ENCODE data around the gene C14orf119.

The C14orf119 gene

DNA sequence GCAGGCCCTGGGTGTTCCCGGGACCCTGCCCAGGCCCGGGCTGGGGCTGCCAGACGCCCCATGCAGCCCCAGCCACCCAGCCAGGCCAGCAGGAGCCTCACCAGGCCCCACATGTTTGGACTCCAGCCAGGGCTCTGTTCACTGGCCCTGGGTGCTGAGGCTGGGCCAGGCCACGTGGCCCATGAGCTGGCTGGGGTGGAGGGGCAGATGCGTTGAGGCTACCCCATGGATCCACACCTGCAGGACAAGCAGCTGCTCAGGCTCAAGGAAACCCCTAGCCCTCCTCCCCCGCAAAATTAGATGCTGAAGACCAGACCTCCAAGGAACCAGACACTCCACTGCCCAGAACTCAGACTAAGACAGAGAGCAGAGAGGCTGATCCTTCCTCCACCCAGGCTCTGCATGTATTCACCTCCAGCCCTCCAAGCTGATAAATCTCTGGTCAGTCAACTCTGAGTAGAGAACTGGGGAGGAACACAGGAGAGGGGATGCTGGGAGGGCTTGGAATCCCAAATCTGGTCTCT is 39.6 kb upstream of the C14orf119 start:
- Histone ChIP-seq H3K27me3 (ENCODE audit: insufficient read depth, low read length) (peaks cover 6% of the 10 kb centered on the region; the same call in 1 of the 2 replicates), H3K9me3 (ENCODE audit: insufficient read depth, low read depth, low read length) (no peaks in the 10 kb centered on the region), H3K9ac (ENCODE audit: low read depth, low read length) (no peak overlapping the region), H3K36me3 (ENCODE audit: insufficient read depth, low read depth, low read length) (peaks cover 38% of the 10 kb centered on the region), H3K4me3 (ENCODE audit: low read length) (no peak overlapping the region), H3K27ac (ENCODE audit: low read length) (no peak overlapping the region), H3K4me1 (ENCODE audit: insufficient read depth, low read length) (0 out of 2 replicates have a peak, but pooled peaks cover 3% of the 10 kb centered on the region)

DNA sequence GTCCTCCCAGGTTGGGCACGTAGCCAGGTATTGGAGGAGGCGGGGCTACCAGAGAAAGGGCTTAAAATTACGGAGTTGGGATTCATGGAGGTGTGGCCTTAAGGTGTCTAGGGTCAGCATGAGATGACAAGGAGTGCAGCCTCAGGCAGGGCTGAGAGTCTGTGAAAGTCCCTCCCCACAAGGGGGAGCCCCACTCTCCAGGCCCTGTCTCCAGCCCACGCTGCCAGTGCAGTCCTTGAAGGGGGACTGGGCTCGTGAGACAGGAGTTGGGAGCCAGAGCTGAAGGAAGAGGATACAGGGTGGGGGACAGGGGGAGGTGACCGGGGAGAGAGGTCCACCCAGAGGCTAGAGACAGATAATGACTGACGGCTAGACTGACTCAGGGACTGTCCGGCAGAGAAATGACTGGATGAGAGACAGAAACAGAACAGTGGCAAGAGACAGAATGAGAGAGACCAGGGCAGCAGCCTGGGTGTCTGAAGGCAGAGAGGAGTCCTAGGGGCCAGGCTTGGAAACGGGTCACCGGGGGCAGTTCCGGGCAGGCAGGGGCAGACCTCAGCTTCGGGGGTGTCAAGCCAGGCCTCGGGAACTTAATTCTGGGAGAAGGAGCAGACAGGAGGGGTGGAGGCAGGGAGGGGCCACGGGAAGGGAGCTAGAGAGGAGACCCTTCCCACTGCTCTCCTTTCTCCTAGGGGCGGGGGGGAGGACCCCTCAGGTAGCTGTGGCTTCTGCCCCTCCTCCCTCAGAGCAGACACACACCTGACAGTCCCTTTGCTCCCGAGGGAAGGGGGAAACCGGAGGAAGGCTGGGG is 39.0 kb upstream of the C14orf119 start:
- H3K9ac ChIP-seq (ENCODE audit: low read depth, low read length): peak overlapping the region; percentile 68
- H3K4me1 ChIP-seq (ENCODE audit: insufficient read depth, low read length): 0 out of 2 replicates have a peak, but pooled peaks cover 3% of the 10 kb centered on the region
- H3K4me3 ChIP-seq (ENCODE audit: low read length): peak overlapping the region; percentile 85
- H3K27ac ChIP-seq (ENCODE audit: low read length): no peak overlapping the region
- peaks cover 44% of the 10 kb centered on the region for H3K36me3 ChIP-seq (ENCODE audit: insufficient read depth, low read depth, low read length)
- H3K27me3 ChIP-seq (ENCODE audit: insufficient read depth, low read length): peaks cover 6% of the 10 kb centered on the region; the same call in 1 of the 2 replicates
- H3K9me3 ChIP-seq (ENCODE audit: insufficient read depth, low read depth, low read length): no peaks in the 10 kb centered on the region

DNA sequence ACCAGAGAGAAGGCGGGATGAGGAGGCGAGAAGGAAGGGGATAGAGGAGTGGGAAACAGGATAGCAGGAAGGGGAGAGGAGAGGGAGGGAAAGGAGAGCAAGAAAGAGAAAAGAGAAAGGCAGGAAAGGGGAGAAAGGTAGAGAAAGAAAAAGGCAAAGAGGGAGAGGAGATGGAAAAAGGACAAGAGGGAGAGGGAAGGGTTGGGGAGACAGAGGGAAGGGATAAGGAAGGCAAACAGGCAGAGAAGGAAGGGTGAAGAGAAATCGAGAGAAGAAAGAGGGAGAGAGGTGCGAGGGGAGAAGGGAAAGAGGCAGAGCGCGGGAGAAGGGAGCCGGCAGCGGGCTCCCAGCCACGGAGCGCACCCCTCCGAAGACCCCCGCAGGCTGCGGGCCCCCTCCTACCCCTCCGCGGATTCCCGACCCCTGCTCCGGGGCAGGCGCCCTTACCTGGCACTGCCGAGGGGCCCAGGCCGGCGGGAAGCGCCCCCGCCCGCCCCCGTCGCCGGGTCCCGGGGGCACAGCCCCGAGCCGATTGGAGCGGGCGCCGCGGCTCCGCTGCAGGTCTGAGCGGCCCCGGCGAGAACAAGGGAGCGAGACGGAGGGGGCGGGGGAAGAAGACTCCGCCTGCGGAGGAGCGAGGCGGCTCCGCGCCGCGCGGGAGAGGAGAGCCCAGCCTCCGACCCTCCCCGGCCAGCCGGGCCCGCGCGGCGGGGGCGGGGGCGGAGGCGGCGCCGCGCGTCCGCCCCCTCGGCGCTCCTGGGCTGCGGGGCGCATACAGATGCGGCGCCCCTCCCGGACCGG is 38.1 kb upstream of the C14orf119 start, which contains the start of gene CDH24:
Gene CDH24 (minus strand): TSS at position 565 of the 801 bp plus-strand sequence. CDS start 1,787 bp downstream, outside the sequence.
- Histone ChIP-seq H3K4me1 (ENCODE audit: insufficient read depth, low read length) (0 out of 2 replicates have a peak, but pooled peaks cover 3% of the 10 kb centered on the region), H3K4me3 (ENCODE audit: low read length) (peak within 1 kb of the TSS; percentile 85), H3K27me3 (ENCODE audit: insufficient read depth, low read length) (peaks cover 6% of the 10 kb centered on the region; the same call in 1 of the 2 replicates), H3K9ac (ENCODE audit: low read depth, low read length) (peak within 1 kb of the TSS; percentile 82), H3K9me3 (ENCODE audit: insufficient read depth, low read depth, low read length) (no peaks in the 10 kb centered on the region), H3K27ac (ENCODE audit: low read length) (peak within 1 kb of the TSS; percentile 63), H3K36me3 (ENCODE audit: insufficient read depth, low read depth, low read length) (peaks cover 48% of the 10 kb centered on the region)

DNA sequence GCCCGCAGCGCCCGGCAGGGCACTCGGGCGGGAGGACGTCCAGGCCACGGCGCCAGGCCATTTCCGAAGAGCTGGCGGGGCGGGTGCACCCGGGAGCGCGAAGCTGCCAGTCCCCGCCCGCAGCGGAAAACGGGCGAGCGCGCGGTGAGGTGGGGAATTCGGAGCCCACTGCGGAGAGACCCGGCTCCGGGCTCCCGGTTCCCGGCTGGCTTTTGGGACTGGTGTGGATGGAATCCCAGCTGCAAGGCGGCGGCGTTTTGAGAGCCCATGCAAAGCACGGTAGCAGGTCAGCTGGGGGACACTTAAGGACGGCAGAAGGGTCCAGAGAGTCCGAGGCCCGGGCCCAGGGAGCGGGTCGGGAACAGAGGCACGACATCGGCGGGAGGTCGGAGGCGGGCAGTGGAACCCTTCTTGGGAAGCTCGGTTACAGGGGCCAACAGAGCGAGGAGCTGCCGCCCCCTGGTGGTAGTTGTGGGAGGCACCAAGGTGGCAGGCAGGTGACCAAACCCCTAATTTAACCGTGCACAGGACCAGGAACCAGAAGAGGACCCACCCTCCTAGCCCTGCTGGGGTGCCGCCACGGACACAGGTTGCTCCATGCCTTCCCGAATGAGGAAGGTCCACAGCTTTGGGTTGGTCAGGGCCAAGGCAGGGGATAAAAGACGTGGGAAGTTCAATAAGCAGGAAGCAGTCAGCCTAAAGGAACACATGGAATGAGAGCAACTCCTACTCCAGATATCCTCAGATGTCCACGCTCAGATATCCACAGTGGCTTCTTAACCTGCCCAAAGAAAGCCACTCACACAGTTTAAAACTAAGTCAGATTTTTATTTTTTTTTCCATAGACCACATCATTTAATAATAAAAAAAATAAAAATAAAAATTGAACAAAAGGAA is 37.3 kb upstream of the C14orf119 start:
- peaks cover 6% of the 10 kb centered on the region; the same call in 1 of the 2 replicates for H3K27me3 ChIP-seq (ENCODE audit: insufficient read depth, low read length)
- H3K36me3 ChIP-seq (ENCODE audit: insufficient read depth, low read depth, low read length): peaks cover 54% of the 10 kb centered on the region
- peak overlapping the region; percentile 82 for H3K9ac ChIP-seq (ENCODE audit: low read depth, low read length)
- peak overlapping the region; percentile 63 for H3K27ac ChIP-seq (ENCODE audit: low read length)
- H3K4me1 ChIP-seq (ENCODE audit: insufficient read depth, low read length): peaks cover 3% of the 10 kb centered on the region; the same call in 1 of the 2 replicates
- H3K9me3 ChIP-seq (ENCODE audit: insufficient read depth, low read depth, low read length): no peaks in the 10 kb centered on the region
- peak overlapping the region; percentile 85 for H3K4me3 ChIP-seq (ENCODE audit: low read length)

DNA sequence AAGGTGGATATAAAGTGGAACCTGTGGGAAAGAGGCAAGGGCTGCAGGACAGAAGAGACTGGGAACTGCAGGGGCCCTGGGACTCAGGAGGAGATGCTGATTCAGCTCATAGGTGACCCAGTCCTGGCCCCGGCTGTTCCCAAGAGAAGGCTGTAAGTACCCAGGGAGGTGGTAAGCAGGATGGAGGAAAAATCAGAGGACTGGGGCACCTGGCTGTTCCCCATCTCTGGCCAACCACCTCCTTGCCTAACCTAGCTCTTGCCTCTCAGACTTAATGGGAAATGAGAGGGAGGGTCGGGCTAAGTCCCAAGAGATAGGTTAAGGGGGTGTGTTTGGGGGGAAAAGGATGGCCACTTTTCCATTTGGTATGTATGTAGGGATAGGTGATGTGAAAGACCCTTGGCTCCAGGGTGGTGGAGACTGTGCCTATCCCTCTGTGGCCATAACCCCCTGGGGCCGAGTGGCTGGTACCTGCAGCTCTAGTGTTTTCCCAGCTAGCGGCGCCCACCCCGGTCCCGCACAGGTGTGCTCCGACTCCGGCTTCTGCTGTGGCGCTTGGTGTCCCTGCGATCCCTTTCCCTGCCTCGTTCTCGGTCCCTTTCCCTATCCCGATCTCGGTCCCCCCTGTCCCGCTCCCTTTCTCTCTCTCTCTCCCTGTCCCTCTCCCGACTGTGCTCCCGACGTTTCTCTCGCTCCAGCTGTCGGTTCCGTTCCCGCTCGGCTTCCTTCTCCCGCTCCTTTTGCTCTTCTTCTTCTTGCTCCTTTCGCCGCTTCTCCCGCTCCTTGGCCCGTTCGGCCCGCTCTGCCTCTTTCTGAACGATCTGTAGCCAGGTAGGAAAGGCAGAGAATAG is 36.4 kb upstream of the C14orf119 start:
- Histone ChIP-seq H3K27me3 (ENCODE audit: insufficient read depth, low read length) (peaks cover 6% of the 10 kb centered on the region; the same call in 1 of the 2 replicates), H3K9me3 (ENCODE audit: insufficient read depth, low read depth, low read length) (no peaks in the 10 kb centered on the region), H3K27ac (ENCODE audit: low read length) (no peak overlapping the region), H3K4me1 (ENCODE audit: insufficient read depth, low read length) (peaks cover 3% of the 10 kb centered on the region; the same call in 1 of the 2 replicates), H3K4me3 (ENCODE audit: low read length) (no peak overlapping the region), H3K9ac (ENCODE audit: low read depth, low read length) (no peak overlapping the region), H3K36me3 (ENCODE audit: insufficient read depth, low read depth, low read length) (peaks cover 54% of the 10 kb centered on the region)

DNA sequence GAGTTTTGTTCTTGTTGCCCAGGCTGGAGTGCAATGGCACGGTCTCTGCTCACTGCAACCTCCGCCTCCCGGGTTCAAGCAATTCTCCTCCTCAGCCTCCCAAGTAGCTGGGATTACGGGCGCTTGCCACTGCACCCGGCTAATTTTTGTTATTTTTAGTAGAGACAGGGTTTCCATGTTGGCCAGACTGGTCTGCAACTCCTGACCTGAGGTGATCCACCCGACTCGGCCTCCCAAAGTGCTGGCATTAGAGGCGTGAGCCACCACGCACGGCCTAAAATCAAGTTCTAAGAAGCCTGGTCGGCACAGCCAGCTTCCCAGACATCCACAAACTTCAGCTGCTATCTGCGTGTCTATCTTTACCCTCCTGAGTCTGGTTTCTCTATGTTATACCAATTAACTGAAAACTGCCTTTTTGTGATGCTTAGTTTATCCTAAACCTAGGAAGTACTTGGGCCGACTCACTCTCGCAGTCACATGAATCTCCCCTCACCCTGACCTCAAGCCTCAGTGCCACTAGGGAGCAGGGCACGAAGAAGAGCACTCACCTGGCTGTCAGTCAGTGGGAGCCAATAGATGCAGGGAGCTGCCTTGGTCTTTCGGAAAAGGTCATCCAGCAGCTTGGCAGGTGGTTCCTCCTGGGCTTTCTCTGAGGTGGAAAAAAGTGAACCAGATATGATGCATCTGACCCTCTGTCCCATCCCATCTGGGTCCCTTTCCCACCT is 34.6 kb upstream of the C14orf119 start:
- Histone ChIP-seq H3K9me3 (ENCODE audit: insufficient read depth, low read depth, low read length) (no peaks in the 10 kb centered on the region), H3K27ac (ENCODE audit: low read length) (no peak overlapping the region), H3K36me3 (ENCODE audit: insufficient read depth, low read depth, low read length) (peaks cover 68% of the 10 kb centered on the region), H3K4me1 (ENCODE audit: insufficient read depth, low read length) (peaks cover 3% of the 10 kb centered on the region; the same call in 1 of the 2 replicates), H3K27me3 (ENCODE audit: insufficient read depth, low read length) (peaks cover 6% of the 10 kb centered on the region; the same call in 1 of the 2 replicates), H3K4me3 (ENCODE audit: low read length) (no peak overlapping the region), H3K9ac (ENCODE audit: low read depth, low read length) (no peak overlapping the region)

DNA sequence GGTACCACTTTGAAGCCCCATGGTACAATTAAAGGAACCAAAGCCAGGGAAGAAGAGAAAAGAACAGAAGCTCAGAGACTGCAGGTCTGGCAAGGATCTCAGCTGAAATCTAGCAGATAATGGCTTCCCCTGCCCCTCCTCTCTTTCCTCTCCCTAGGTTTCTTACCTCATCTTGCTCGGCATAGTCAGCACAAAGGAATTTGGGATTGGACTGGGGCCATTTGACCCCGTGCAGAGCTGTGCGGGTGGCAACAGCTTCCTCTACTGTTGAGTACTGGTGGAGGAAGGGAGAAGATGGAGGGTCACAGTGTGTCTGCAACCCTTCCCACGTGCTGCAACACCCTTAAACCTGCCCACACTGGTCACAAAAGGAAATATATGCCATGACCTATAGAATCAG is 33.3 kb upstream of the C14orf119 start:
- H3K27ac ChIP-seq (ENCODE audit: low read length): no peak overlapping the region

DNA sequence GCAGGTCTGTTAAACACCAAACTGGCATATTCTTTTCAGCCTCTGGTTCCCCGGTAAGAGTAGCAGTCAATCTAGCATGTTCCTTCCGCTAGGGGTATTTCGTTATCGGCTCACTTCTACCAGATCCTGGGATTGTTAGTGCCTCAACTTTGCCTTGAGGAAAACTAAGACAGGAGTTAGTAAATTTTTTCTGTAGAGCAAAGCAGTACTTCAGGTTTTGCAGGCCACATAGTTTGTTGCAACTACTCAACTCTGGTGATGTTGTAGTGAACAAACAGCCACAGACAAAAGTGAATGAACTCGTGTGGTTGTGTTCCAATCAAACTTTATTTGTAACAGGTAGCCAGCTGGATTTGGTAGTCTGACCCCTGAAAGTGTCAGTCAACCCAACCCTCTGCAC is 31.7 kb upstream of the C14orf119 start:
- Histone ChIP-seq H3K4me3 (ENCODE audit: low read length) (no peak overlapping the region), H3K9ac (ENCODE audit: low read depth, low read length) (no peak overlapping the region), H3K4me1 (ENCODE audit: insufficient read depth, low read length) (peaks cover 7% of the 10 kb centered on the region), H3K27ac (ENCODE audit: low read length) (no peak overlapping the region), H3K9me3 (ENCODE audit: insufficient read depth, low read depth, low read length) (no peaks in the 10 kb centered on the region), H3K36me3 (ENCODE audit: insufficient read depth, low read depth, low read length) (peaks cover 96% of the 10 kb centered on the region), H3K27me3 (ENCODE audit: insufficient read depth, low read length) (no peaks in the 10 kb centered on the region)

More for the DNA sequence above, 33.3 kb upstream of the C14orf119 start:
- peaks cover 2% of the 10 kb centered on the region; the same call in 1 of the 2 replicates for H3K27me3 ChIP-seq (ENCODE audit: insufficient read depth, low read length)
- no peak overlapping the region for H3K4me3 ChIP-seq (ENCODE audit: low read length)
- H3K9me3 ChIP-seq (ENCODE audit: insufficient read depth, low read depth, low read length): no peaks in the 10 kb centered on the region
- H3K4me1 ChIP-seq (ENCODE audit: insufficient read depth, low read length): no peaks in the 10 kb centered on the region; the same call in 1 of the 2 replicates
- no peak overlapping the region for H3K9ac ChIP-seq (ENCODE audit: low read depth, low read length)
- H3K36me3 ChIP-seq (ENCODE audit: insufficient read depth, low read depth, low read length): peaks cover 81% of the 10 kb centered on the region

DNA sequence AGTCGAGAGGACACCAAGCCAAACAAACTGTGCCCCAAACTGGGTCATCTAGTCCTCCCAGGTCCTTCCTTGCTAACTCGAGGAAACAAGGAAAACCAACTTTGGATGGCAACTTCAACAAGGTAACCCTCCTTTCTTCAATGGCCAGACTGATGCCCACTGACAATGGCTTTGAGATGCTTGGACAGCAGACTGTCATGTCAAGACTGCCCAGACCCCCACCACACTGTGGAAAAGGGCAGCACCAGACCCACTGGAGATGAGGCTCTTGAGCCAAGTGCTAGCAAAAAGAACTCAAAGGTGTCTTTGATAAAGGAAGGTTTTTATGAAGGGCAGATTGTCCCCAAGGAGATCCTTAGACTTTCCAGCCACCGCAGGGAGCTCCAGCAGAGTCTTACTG is 28.9 kb upstream of the C14orf119 start:
- Histone ChIP-seq H3K27ac (ENCODE audit: low read length) (no peak overlapping the region), H3K36me3 (ENCODE audit: insufficient read depth, low read depth, low read length) (peaks cover 82% of the 10 kb centered on the region), H3K4me1 (ENCODE audit: insufficient read depth, low read length) (peaks cover 19% of the 10 kb centered on the region), H3K4me3 (ENCODE audit: low read length) (no peak overlapping the region), H3K9me3 (ENCODE audit: insufficient read depth, low read depth, low read length) (no peaks in the 10 kb centered on the region), H3K27me3 (ENCODE audit: insufficient read depth, low read length) (no peaks in the 10 kb centered on the region), H3K9ac (ENCODE audit: low read depth, low read length) (no peak overlapping the region)
